Suprapubic skin (tissue), 4 donors: ENCODE results near the gene PPFIA3. TPM values are rescaled to one million over a fixed set of nuclear protein-coding genes. Genes with fewer than 3 reads are reported as not detected.
A peak's percentile ranks its signal among the peaks of the same experiment; 100 is the strongest.

Source experiments
- DNase-seq, 2 donors: peaks; one replicate each; pipeline ENCODE4 v3.0.0-alpha.2; 2019; ENCODE audit warnings: low spot score in 2 of 2
- H3K27ac ChIP-seq: fragments of 200-600 bp; sonication (generic); one replicate; pipeline ENCODE4 v1.5.1; 2019
- H3K27me3 ChIP-seq: fragments of 200-600 bp; sonication (generic); one replicate; pipeline ENCODE4 v1.5.1; 2019
- H3K36me3 ChIP-seq: fragments of 200-600 bp; sonication (generic); one replicate; pipeline ENCODE4 v1.5.1; 2019
- H3K4me1 ChIP-seq: fragments of 200-600 bp; sonication (generic); one replicate; pipeline ENCODE4 v1.5.1; 2019
- H3K4me3 ChIP-seq: fragments of 200-600 bp; sonication (generic); one replicate; pipeline ENCODE4 v1.5.1; 2019; ENCODE audit warnings: mild to moderate bottlenecking
- H3K9me3 ChIP-seq: fragments of 200-600 bp; sonication (generic); one replicate; pipeline ENCODE4 v1.5.1; 2019
- CTCF ChIP-seq, 2 donors: fragments of 200-600 bp in 1 of 2; fragments of 450-650 bp in 1 of 2; sonication (generic) in 1 of 2; IDR thresholded peaks; one replicate each; pipeline ENCODE4 v1.5.1; 2016 to 2019; ENCODE audit warnings: antibody characterized with exemption in 2 of 2, mild to moderate bottlenecking in 1 of 2, moderate library complexity in 1 of 2
- EP300 ChIP-seq: sonication (generic); formaldehyde crosslinking; IDR thresholded peaks from one replicate; pipeline ENCODE4 v1.6.1; 2017; ENCODE audit warnings: antibody characterized with exemption
- POLR2A ChIP-seq, 2 donors: fragments of 450-650 bp; IDR thresholded peaks; one replicate each; pipeline ENCODE4 v1.6.1; 2017; ENCODE audit warnings: antibody characterized with exemption in 2 of 2, mild to moderate bottlenecking in 2 of 2, moderate library complexity in 2 of 2
- POLR2AphosphoS5 ChIP-seq, 3 donors: sonication (generic); formaldehyde crosslinking; IDR thresholded peaks; one replicate each; pipeline ENCODE4 v1.6.1; 2017; ENCODE audit warnings: antibody characterized with exemption in 3 of 3
- WGBS: methylation state at CpG from one replicate; pipeline ENCODE4 v1.1.5; 2018; 5-methylcytosine and 5-hydroxymethylcytosine counted together
- total RNA-seq, 4 donors: library from RNA; depleted of rRNA; stranded (reverse); fragments of >200 nt; gene quantifications; one replicate each; pipeline ENCODE4 v1.1.0, GENCODE V29; 2016

Gene PPFIA3
- total RNA-seq, 4 donors from 2014 or later, result 42.7 to 50.1 (median 46.6) TPM

DNA sequence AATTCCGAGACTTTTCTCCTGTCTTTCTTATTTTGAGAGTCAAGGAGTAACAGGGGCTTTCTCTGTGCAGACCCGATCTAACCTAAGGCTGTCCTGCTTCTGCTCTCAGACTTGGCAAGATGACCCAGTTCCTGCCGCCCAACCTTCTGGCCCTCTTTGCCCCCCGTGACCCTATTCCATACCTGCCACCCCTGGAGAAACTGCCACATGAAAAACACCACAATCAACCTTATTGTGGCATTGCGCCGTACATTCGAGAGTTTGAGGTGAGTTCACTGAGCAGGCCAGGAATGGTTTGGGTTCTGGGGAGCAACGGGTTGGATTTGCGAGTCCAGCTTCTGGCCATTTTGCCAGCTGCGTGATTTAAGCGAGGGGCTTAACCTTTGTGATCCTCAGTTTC is 33.0 kb upstream of the PPFIA3 start:
- TF ChIP-seq POLR2AphosphoS5 (IDR thresholded peaks at IDR 0.05) (no peak), POLR2A (IDR thresholded peaks at IDR 0.05) (no peak), CTCF (IDR thresholded peaks at IDR 0.05) (no peak)
- H3K36me3 ChIP-seq, result peaks cover 32% of the 10 kb centered on the region
- no peak overlapping the region for H3K27ac ChIP-seq
- WGBS, result 33% methylated on average over 11 of the region's 11 CpGs
- peaks cover 29% of the 10 kb centered on the region for H3K4me1 ChIP-seq
- DNase-seq, result no peak
- H3K27me3 ChIP-seq, result no peaks in the 10 kb centered on the region
- H3K4me3 ChIP-seq, result peak overlapping the region; percentile 73
- no peaks in the 10 kb centered on the region for H3K9me3 ChIP-seq

DNA sequence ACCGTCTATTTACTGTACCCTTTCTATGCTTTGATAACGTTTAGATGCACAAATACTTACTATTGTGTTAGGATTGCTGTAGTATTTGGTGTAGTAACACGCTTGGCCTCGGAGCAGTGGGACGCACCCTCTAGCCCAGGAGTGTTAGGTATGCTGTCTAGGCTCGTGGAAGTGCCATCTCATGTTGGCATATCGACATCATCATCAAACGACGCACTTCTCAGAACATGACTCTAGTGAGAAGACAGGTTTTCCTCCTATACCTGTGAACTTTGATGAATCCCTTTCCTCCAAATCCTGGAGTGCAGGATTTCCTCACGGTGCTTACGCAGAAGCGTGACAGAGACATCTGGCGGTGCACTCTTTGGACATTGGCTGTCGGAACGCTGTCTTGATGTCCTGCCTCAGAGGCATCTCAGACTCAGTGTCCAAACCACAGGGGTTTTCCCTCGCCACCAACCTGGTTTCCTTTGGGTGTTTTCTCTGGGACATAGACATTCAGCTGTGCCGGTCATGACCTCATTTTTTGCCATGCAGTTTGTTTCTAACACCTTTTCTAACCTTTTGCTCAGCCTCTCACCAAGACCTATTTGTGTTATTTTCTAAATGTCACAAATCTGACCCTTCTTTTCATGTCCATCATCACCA is 27.8 kb upstream of the PPFIA3 start:
- WGBS, result 90% methylated on average over 17 of the region's 17 CpGs
- DNase-seq, result no peak
- Histone ChIP-seq H3K27ac (no peak overlapping the region), H3K36me3 (peaks cover 81% of the 10 kb centered on the region), H3K4me3 (no peak overlapping the region), H3K4me1 (peaks cover 21% of the 10 kb centered on the region), H3K9me3 (no peaks in the 10 kb centered on the region), H3K27me3 (no peaks in the 10 kb centered on the region)
- TF ChIP-seq POLR2AphosphoS5 (IDR thresholded peaks at IDR 0.05) (no peak), EP300 (no peak), POLR2A (IDR thresholded peaks at IDR 0.05) (no peak), CTCF (IDR thresholded peaks at IDR 0.05) (no peak)

DNA sequence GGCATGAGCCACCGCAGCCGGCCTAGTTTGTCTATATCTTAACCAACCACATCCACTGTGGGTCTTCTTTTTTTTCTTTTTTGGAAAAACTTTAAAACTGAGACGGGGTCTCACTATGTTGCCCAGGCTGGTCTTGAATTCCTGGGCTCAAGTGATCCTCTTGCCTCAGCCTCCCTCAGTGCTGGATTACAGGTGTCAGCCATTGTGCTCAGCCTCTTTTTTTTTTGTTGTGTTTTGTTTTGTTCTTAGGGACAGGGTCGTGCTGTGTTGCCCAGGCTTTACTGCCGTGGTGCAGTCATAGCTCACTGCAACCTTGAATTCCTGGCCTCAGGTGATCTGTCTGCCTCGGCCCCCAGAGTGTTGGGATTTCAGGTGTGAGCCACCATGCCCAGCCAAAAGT is 26.7 kb upstream of the PPFIA3 start:
- WGBS, result 89% methylated on average over 6 of the region's 6 CpGs
- Histone ChIP-seq H3K27ac (no peak overlapping the region), H3K27me3 (no peaks in the 10 kb centered on the region), H3K4me1 (peaks cover 12% of the 10 kb centered on the region), H3K36me3 (peaks cover 83% of the 10 kb centered on the region), H3K4me3 (no peak overlapping the region), H3K9me3 (no peaks in the 10 kb centered on the region)
- TF ChIP-seq POLR2AphosphoS5 (IDR thresholded peaks at IDR 0.05) (no peak), EP300 (no peak), CTCF (IDR thresholded peaks at IDR 0.05) (no peak), POLR2A (IDR thresholded peaks at IDR 0.05) (no peak)
- DNase-seq, result no peak

GRCh38 chr19:49094505-49095482 is 24.6 kb upstream of the PPFIA3 start:
- DNase-seq, result no peak
- Histone ChIP-seq H3K4me1 (peaks cover 12% of the 10 kb centered on the region), H3K27me3 (no peaks in the 10 kb centered on the region), H3K9me3 (no peaks in the 10 kb centered on the region), H3K4me3 (no peak overlapping the region), H3K27ac (no peak overlapping the region), H3K36me3 (peaks cover 89% of the 10 kb centered on the region)
- WGBS, result 76% methylated on average over 22 of the region's 23 CpGs
- TF ChIP-seq POLR2AphosphoS5 (IDR thresholded peaks at IDR 0.05), result no peak
- no peak for TF ChIP-seq CTCF (IDR thresholded peaks at IDR 0.05)
- TF ChIP-seq EP300, result no peak
- no peak for TF ChIP-seq POLR2A (IDR thresholded peaks at IDR 0.05)
